Measurements from ENCODE around the gene OPTC. TPM values are rescaled to one million over a fixed set of nuclear protein-coding genes. Genes with fewer than 3 reads are reported as not detected.
"Not testable (repeated sequence)": the region's sequence is repeated elsewhere in the genome, so short reads cannot be mapped to it uniquely, and the experiment has no call there.

OPTC gene
- total and polyA plus RNA-seq, 2 donors, result 0.09 to 0.39 TPM

- H3K27me3 ChIP-seq (ENCODE audit: control insufficient read depth in 2 of 2, insufficient read depth in 1 of 2, low read length in 1 of 2), result peaks cover 0 to 33% of the 10 kb centered on the region in 2 donors
- DNase-seq (ENCODE audit: low read depth in 6 of 9, low spot score in 9 of 9), result no peak
- no peak overlapping the region for H3K27ac ChIP-seq (ENCODE audit: low read depth in 1 of 2, low read length in 1 of 2)
- H3K4me1 ChIP-seq (ENCODE audit: control insufficient read depth in 2 of 2, insufficient read depth in 2 of 2, low read length in 2 of 2), result no peaks in the 10 kb centered on the region
- H3K9me3 ChIP-seq (ENCODE audit: control insufficient read depth in 2 of 2, insufficient read depth in 1 of 2, low read length in 1 of 2), result no peaks in the 10 kb centered on the region
- H3K36me3 ChIP-seq (ENCODE audit: control insufficient read depth in 2 of 2, insufficient read depth in 2 of 2, low read length in 1 of 2), result no peaks in the 10 kb centered on the region
- WGBS, result 97% methylated on average over 6 of the region's 6 CpGs
- no peak overlapping the region for H3K4me3 ChIP-seq (ENCODE audit: low read length in 2 of 2)
Observed at GRCh38 chr1:203462878-203463277, 31.1 kb upstream of the OPTC start.

GRCh38 chr1:203463469-203464062 lies 30.4 kb upstream of the OPTC start:
- Histone ChIP-seq H3K27ac (ENCODE audit: low read depth in 1 of 2, low read length in 1 of 2) (no peak overlapping the region), H3K4me1 (ENCODE audit: control insufficient read depth in 2 of 2, insufficient read depth in 2 of 2, low read length in 2 of 2) (no peaks in the 10 kb centered on the region), H3K4me3 (ENCODE audit: low read length in 2 of 2) (no peak overlapping the region), H3K9me3 (ENCODE audit: control insufficient read depth in 2 of 2, insufficient read depth in 1 of 2, low read length in 1 of 2) (no peaks in the 10 kb centered on the region), H3K36me3 (ENCODE audit: control insufficient read depth in 2 of 2, insufficient read depth in 2 of 2, low read length in 1 of 2) (no peaks in the 10 kb centered on the region), H3K27me3 (ENCODE audit: control insufficient read depth in 2 of 2, insufficient read depth in 1 of 2, low read length in 1 of 2) (peaks cover 0 to 35% of the 10 kb centered on the region in 2 donors)
- 92% methylated on average over 7 of the region's 7 CpGs for WGBS
- no peak for DNase-seq (ENCODE audit: low read depth in 6 of 9, low spot score in 9 of 9)

GRCh38 chr1:203464226-203464625 lies 29.7 kb upstream of the OPTC start:
- Histone ChIP-seq H3K27me3 (ENCODE audit: control insufficient read depth in 2 of 2, insufficient read depth in 1 of 2, low read length in 1 of 2) (peaks cover 0 to 36% of the 10 kb centered on the region in 2 donors), H3K9me3 (ENCODE audit: control insufficient read depth in 2 of 2, insufficient read depth in 1 of 2, low read length in 1 of 2) (no peaks in the 10 kb centered on the region), H3K4me1 (ENCODE audit: control insufficient read depth in 2 of 2, insufficient read depth in 2 of 2, low read length in 2 of 2) (no peaks in the 10 kb centered on the region), H3K36me3 (ENCODE audit: control insufficient read depth in 2 of 2, insufficient read depth in 2 of 2, low read length in 1 of 2) (no peaks in the 10 kb centered on the region), H3K27ac (ENCODE audit: low read depth in 1 of 2, low read length in 1 of 2) (no peak overlapping the region), H3K4me3 (ENCODE audit: low read length in 2 of 2) (no peak overlapping the region)
- 79% methylated on average over 5 of the region's 5 CpGs for WGBS
- no peak for DNase-seq (ENCODE audit: low read depth in 6 of 9, low spot score in 9 of 9)

- Histone ChIP-seq H3K27me3 (ENCODE audit: control insufficient read depth in 2 of 2, insufficient read depth in 1 of 2, low read length in 1 of 2) (peaks cover 0 to 40% of the 10 kb centered on the region in 2 donors), H3K9me3 (ENCODE audit: control insufficient read depth in 2 of 2, insufficient read depth in 1 of 2, low read length in 1 of 2) (no peaks in the 10 kb centered on the region), H3K4me3 (ENCODE audit: low read length in 2 of 2) (no peak overlapping the region), H3K36me3 (ENCODE audit: control insufficient read depth in 2 of 2, insufficient read depth in 2 of 2, low read length in 1 of 2) (no peaks in the 10 kb centered on the region), H3K4me1 (ENCODE audit: control insufficient read depth in 2 of 2, insufficient read depth in 2 of 2, low read length in 2 of 2) (no peaks in the 10 kb centered on the region), H3K27ac (ENCODE audit: low read depth in 1 of 2, low read length in 1 of 2) (no peak overlapping the region)
- 96% methylated on average over 3 of the region's 3 CpGs for WGBS
- no peak for DNase-seq (ENCODE audit: low read depth in 6 of 9, low spot score in 9 of 9)
Observed at GRCh38 chr1:203464743-203465142, 29.2 kb upstream of the OPTC start.

DNA sequence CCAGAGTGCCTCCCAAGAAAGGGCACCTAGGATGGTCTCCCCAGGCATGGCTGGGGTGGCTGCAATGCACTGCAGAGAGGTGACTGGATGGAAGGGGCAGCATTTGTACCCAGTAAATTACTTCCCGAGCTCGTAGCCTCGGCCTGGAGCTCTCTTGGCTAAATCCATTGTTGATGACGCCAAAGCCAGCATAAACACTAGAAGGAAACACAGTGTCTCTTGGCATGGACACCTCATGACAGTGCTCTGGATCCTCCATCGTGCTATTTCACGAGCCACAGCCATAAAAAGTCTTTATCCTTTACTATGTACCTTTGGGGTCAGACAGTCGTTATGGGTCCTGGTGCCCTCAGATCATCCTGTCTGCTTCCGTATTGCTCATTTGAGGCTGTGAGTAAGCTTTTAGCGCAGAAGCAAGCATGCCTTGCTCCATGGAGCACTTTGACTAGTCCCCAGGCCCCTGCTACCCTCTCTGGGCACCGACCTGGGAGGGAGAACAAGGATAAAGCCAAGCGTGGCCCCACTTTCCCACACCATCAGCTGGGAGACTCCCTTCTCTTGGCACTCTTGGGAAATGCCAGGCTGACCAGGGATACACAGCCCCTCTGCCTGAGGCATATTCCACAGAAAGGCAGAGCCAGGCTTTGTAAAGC lies 28.7 kb upstream of the OPTC start:
- WGBS, result 94% methylated on average over 11 of the region's 11 CpGs

GRCh38 chr1:203465948-203466347 lies 28.0 kb upstream of the OPTC start:
- peaks cover 0 to 49% of the 10 kb centered on the region in 2 donors for H3K27me3 ChIP-seq (ENCODE audit: control insufficient read depth in 2 of 2, insufficient read depth in 1 of 2, low read length in 1 of 2)
- no peaks in the 10 kb centered on the region for H3K4me1 ChIP-seq (ENCODE audit: control insufficient read depth in 2 of 2, insufficient read depth in 2 of 2, low read length in 2 of 2)
- no peaks in the 10 kb centered on the region for H3K9me3 ChIP-seq (ENCODE audit: control insufficient read depth in 2 of 2, insufficient read depth in 1 of 2, low read length in 1 of 2)
- 82% methylated on average over 7 of the region's 7 CpGs for WGBS
- H3K27ac ChIP-seq (ENCODE audit: low read depth in 1 of 2, low read length in 1 of 2), result no peak overlapping the region
- no peaks in the 10 kb centered on the region for H3K36me3 ChIP-seq (ENCODE audit: control insufficient read depth in 2 of 2, insufficient read depth in 2 of 2, low read length in 1 of 2)
- H3K4me3 ChIP-seq (ENCODE audit: low read length in 2 of 2), result no peak overlapping the region
- DNase-seq (ENCODE audit: low read depth in 6 of 9, low spot score in 9 of 9), result no peak

More for the DNA sequence above, 28.7 kb upstream of the OPTC start:
- Histone ChIP-seq H3K27ac (ENCODE audit: low read depth in 1 of 2, low read length in 1 of 2) (no peak overlapping the region), H3K36me3 (ENCODE audit: control insufficient read depth in 2 of 2, insufficient read depth in 2 of 2, low read length in 1 of 2) (no peaks in the 10 kb centered on the region), H3K4me1 (ENCODE audit: control insufficient read depth in 2 of 2, insufficient read depth in 2 of 2, low read length in 2 of 2) (no peaks in the 10 kb centered on the region), H3K27me3 (ENCODE audit: control insufficient read depth in 2 of 2, insufficient read depth in 1 of 2, low read length in 1 of 2) (peaks cover 0 to 45% of the 10 kb centered on the region in 2 donors), H3K9me3 (ENCODE audit: control insufficient read depth in 2 of 2, insufficient read depth in 1 of 2, low read length in 1 of 2) (no peaks in the 10 kb centered on the region), H3K4me3 (ENCODE audit: low read length in 2 of 2) (no peak overlapping the region)
- DNase-seq (ENCODE audit: low read depth in 6 of 9, low spot score in 9 of 9), result no peak

DNA sequence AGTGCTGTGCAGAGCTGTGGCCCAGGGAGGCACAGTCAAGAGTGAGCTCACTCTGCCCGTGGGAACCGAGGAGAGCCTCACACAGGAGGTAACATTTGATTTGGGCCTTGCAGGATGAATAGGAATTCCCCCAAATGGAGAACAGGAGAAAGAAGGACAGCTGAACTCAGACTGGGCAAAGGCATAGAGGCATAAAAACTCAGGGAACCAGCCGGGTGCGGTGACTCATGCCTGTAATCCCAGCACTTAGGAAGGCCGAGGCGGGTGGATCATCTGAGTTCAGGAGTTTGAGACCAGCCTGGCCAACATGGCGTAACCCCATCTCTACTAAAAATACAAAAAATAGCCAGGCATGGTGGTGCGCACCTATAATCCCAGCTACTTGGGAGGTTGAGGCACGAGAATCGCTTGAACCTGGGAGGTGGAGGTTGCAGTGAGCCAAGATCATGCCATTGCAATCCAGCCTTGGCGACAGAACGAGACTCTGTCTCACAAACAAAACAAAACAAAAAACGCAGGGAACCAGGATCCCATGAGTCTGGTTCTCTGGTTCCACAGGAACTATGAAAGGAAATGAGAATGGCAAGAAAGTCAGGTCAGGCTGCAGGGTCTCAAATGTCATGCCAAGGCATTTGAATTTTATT lies 26.9 kb upstream of the OPTC start:
- not testable (repeated sequence) for H3K27ac ChIP-seq (ENCODE audit: low read depth in 1 of 2, low read length in 1 of 2); H3K4me3 ChIP-seq (ENCODE audit: low read length in 2 of 2); H3K36me3 ChIP-seq (ENCODE audit: control insufficient read depth in 2 of 2, insufficient read depth in 2 of 2, low read length in 1 of 2); DNase-seq (ENCODE audit: low read depth in 6 of 9, low spot score in 9 of 9); H3K9me3 ChIP-seq (ENCODE audit: control insufficient read depth in 2 of 2, insufficient read depth in 1 of 2, low read length in 1 of 2); H3K4me1 ChIP-seq (ENCODE audit: control insufficient read depth in 2 of 2, insufficient read depth in 2 of 2, low read length in 2 of 2)
- 95% methylated on average over 13 of the region's 13 CpGs for WGBS
- H3K27me3 ChIP-seq (ENCODE audit: control insufficient read depth in 2 of 2, insufficient read depth in 1 of 2, low read length in 1 of 2), result peaks cover 0 to 52% of the 10 kb centered on the region in 2 donors

- no peaks in the 10 kb centered on the region for H3K4me1 ChIP-seq (ENCODE audit: control insufficient read depth in 2 of 2, insufficient read depth in 2 of 2, low read length in 2 of 2)
- no peak for DNase-seq (ENCODE audit: low read depth in 6 of 9, low spot score in 9 of 9)
- H3K27me3 ChIP-seq (ENCODE audit: control insufficient read depth in 2 of 2, insufficient read depth in 1 of 2, low read length in 1 of 2), result peaks cover 0 to 55% of the 10 kb centered on the region in 2 donors
- no peaks in the 10 kb centered on the region for H3K36me3 ChIP-seq (ENCODE audit: control insufficient read depth in 2 of 2, insufficient read depth in 2 of 2, low read length in 1 of 2)
- no peak overlapping the region for H3K4me3 ChIP-seq (ENCODE audit: low read length in 2 of 2)
- H3K9me3 ChIP-seq (ENCODE audit: control insufficient read depth in 2 of 2, insufficient read depth in 1 of 2, low read length in 1 of 2), result no peaks in the 10 kb centered on the region
- no peak overlapping the region for H3K27ac ChIP-seq (ENCODE audit: low read depth in 1 of 2, low read length in 1 of 2)
- WGBS, result 94% methylated on average over 9 of the region's 9 CpGs
Observed at GRCh38 chr1:203467550-203467921, 26.4 kb upstream of the OPTC start.

GRCh38 chr1:203468326-203468725 lies 25.6 kb upstream of the OPTC start:
- Histone ChIP-seq H3K9me3 (ENCODE audit: control insufficient read depth in 2 of 2, insufficient read depth in 1 of 2, low read length in 1 of 2) (no peaks in the 10 kb centered on the region), H3K27me3 (ENCODE audit: control insufficient read depth in 2 of 2, insufficient read depth in 1 of 2, low read length in 1 of 2) (peaks cover 0 to 52% of the 10 kb centered on the region in 2 donors), H3K36me3 (ENCODE audit: control insufficient read depth in 2 of 2, insufficient read depth in 2 of 2, low read length in 1 of 2) (no peaks in the 10 kb centered on the region), H3K4me3 (ENCODE audit: low read length in 2 of 2) (no peak overlapping the region), H3K4me1 (ENCODE audit: control insufficient read depth in 2 of 2, insufficient read depth in 2 of 2, low read length in 2 of 2) (no peaks in the 10 kb centered on the region), H3K27ac (ENCODE audit: low read depth in 1 of 2, low read length in 1 of 2) (no peak overlapping the region)
- WGBS, result over 99% methylated on average over 2 of the region's 2 CpGs
- DNase-seq (ENCODE audit: low read depth in 6 of 9, low spot score in 9 of 9), result no peak

Measured in thymus (tissue), 11 donors.